Activated naive CD8-positive, alpha-beta T cell treated with anti-CD3 and anti-CD28 coated beads, Interleukin-2, amount 10 ng/mL, durations not matched to agents 7 days and 5 days (primary cell): ENCODE data around the gene HOXC9. TPM values are rescaled to one million over a fixed set of nuclear protein-coding genes. Genes with fewer than 3 reads are reported as not detected.
A peak's percentile ranks its signal among the peaks of the same experiment; 100 is the strongest.

Source experiments
- ATAC-seq: fragments of 150-1000 bp; cut with Tn5 transposase; one replicate; pipeline ENCODE4 v1.10.0; 2021; ENCODE audit warnings: low read depth, moderate library complexity
- POLR2A ChIA-PET: fragments of 350-600 bp; sonication (Branson Sonifier 250); formaldehyde crosslinking; loops from one replicate; lab custom pipeline; 2021; ENCODE audit warnings: antibody characterized with exemption; lab: Charles Lee
- DNase-seq: peaks from one replicate; pipeline ENCODE4 v3.0.0; 2021
- H3K27ac Mint-ChIP-seq: one replicate; pipeline ENCODE4 v1.8.0; 2022; ENCODE audit warnings: mild to moderate bottlenecking, mixed read lengths
- H3K27me3 Mint-ChIP-seq: one replicate; pipeline ENCODE4 v1.8.0; 2022; ENCODE audit warnings: mild to moderate bottlenecking, moderate library complexity, mixed read lengths
- H3K36me3 Mint-ChIP-seq: one replicate; pipeline ENCODE4 v1.8.0; 2021; ENCODE audit warnings: mild to moderate bottlenecking, mixed read lengths
- H3K4me1 Mint-ChIP-seq: one replicate; pipeline ENCODE4 v1.8.0; 2021; ENCODE audit warnings: mixed read lengths
- H3K4me3 Mint-ChIP-seq: one replicate; pipeline ENCODE4 v1.8.0; 2022; ENCODE audit warnings: mild to moderate bottlenecking, moderate library complexity, mixed read lengths
- H3K9me3 Mint-ChIP-seq: one replicate; pipeline ENCODE4 v1.8.0; 2021; ENCODE audit warnings: mixed read lengths
- total RNA-seq, 2 experiments: library from RNA; stranded (reverse); gene quantifications; one replicate each; pipeline ENCODE4 v1.2.3, GENCODE V29; 2021

HOXC9 gene
- total RNA-seq, 2 experiments from 2014 or later: not detected

DNA sequence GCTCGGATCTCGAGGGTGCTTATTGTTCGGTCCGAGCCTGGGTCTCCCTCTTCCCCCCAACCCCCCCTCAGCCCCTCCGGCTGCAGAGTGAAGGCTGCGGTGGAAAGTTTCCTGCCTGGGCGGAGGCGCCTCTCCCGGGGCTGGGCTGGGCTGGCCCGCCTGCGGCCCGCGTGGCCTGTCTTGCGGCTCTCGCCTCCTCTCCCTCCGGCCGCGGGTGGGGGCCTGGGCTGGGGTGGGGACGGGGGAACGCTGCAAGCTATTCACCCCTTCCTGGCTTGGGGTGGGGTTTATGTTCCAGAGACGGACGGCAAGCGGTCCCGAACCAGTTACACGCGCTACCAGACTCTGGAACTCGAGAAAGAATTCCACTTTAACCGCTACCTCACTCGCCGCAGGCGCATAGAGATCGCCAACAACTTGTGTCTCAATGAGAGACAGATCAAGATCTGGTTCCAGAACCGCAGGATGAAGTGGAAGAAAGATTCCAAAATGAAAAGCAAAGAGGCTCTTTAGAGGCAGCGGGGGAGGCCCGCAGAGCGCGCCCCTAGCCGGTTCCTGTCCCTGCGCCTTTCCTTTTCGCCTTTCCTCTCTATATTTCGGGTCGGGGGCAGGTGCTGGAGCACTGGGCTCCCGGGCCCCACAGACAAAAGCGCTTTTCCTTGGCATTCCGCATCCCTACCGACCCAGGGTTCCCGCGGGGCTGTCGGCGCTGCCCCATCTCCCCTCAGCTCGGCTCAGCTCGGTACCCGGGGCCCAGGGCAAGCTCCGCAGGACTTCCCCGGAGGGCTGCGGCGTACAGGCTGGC is 34.2 kb downstream of the HOXC9 start:
- POLR2A ChIA-PET: no interaction called here
- peaks cover 93% of the 10 kb centered on the region for H3K27me3 Mint-ChIP-seq
- ATAC-seq: peak; percentile 44
- no peak for DNase-seq
- no peaks in the 10 kb centered on the region for H3K36me3 Mint-ChIP-seq
- H3K27ac Mint-ChIP-seq: no peak overlapping the region
- H3K4me1 Mint-ChIP-seq: peaks cover 16% of the 10 kb centered on the region
- H3K4me3 Mint-ChIP-seq: peak overlapping the region; percentile 30
- no peaks in the 10 kb centered on the region for H3K9me3 Mint-ChIP-seq

DNA sequence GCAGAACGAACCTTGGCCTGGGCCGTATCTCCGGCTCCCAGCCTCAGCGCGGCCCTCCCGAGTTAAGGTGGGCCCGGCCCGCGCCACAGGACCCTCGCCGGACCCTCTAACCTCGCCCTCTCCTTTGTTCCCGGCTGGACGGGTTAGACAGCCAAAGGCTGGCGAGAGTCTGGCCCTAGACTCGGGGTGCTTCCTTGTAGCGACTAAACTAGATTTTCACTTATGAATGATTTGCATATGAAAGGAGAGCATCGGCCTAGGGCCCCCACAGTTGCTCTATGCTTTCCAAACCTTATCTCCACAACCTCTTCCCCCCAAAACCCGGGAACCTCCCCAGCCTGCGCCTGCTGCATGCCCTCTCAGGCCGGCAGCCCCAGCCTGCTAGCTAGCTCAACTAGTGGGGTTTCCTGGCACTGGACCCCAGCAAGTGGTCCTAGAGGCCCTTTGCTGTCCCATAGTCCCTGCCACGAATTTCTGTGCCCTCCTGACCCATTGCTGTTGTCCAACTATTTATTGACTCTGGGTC is 34.9 kb downstream of the HOXC9 start:
- no peaks in the 10 kb centered on the region for H3K9me3 Mint-ChIP-seq
- no peak for ATAC-seq
- H3K4me3 Mint-ChIP-seq: peak overlapping the region; percentile 10
- H3K27ac Mint-ChIP-seq: no peak overlapping the region
- no peaks in the 10 kb centered on the region for H3K36me3 Mint-ChIP-seq
- H3K4me1 Mint-ChIP-seq: peaks cover 11% of the 10 kb centered on the region
- POLR2A ChIA-PET: no interaction called here
- H3K27me3 Mint-ChIP-seq: peaks cover 94% of the 10 kb centered on the region
- no peak for DNase-seq

DNA sequence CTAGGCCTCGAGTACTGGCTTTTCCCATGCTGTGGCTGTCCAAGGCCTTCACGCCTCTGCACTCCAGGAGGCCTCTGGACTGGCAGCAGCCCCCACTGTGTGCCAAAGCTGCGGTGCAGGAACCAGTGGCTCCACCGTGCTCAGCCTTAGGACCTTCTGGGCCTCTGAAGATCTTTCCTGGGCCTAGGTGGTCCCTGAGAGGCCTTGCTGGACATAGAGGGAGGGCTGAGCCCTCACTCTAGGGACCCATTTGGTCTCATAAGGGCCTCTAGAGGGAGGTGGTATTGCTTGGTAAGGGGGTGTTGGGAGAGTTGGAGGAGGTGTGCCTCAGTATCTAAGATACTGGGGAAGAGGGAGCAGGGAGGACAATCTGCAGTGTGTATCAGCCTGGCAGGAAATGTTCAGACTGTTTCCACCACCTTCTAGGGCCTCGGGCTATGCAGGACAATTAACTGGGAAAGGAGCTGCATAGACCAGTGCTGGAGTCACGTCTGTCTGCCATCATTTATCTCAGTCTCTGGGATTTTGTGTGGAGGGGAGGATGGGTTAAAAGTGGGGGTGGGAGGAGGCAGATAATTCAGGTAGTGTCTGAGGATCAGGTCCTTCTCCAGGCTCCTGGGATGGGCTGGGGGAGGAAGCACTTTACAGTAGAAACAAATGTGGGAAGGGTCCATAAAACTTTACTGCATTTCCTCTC is 35.8 kb downstream of the HOXC9 start:
- Mint-ChIP-seq H3K4me3 (no peak overlapping the region), H3K4me1 (peaks cover 10% of the 10 kb centered on the region), H3K9me3 (no peaks in the 10 kb centered on the region), H3K27ac (no peak overlapping the region), H3K36me3 (no peaks in the 10 kb centered on the region), H3K27me3 (peaks cover 95% of the 10 kb centered on the region)
- no peak for DNase-seq
- POLR2A ChIA-PET: no interaction called here
- ATAC-seq: no peak

- H3K27me3 Mint-ChIP-seq: peaks cover 91% of the 10 kb centered on the region
- POLR2A ChIA-PET: no interaction called here
- no peak overlapping the region for H3K27ac Mint-ChIP-seq
- H3K9me3 Mint-ChIP-seq: no peaks in the 10 kb centered on the region
- no peak overlapping the region for H3K4me3 Mint-ChIP-seq
- peaks cover 10% of the 10 kb centered on the region for H3K4me1 Mint-ChIP-seq
- DNase-seq (no peak), ATAC-seq (no peak)
- no peaks in the 10 kb centered on the region for H3K36me3 Mint-ChIP-seq
Observed at GRCh38 chr12:54036620-54037359, 36.8 kb downstream of the HOXC9 start.

GRCh38 chr12:54037360-54038283 is 37.7 kb downstream of the HOXC9 start:
- peaks cover 91% of the 10 kb centered on the region for H3K27me3 Mint-ChIP-seq
- ATAC-seq: no peak
- no peaks in the 10 kb centered on the region for H3K36me3 Mint-ChIP-seq
- POLR2A ChIA-PET: no interaction called here
- no peak overlapping the region for H3K27ac Mint-ChIP-seq
- no peaks in the 10 kb centered on the region for H3K9me3 Mint-ChIP-seq
- H3K4me3 Mint-ChIP-seq: no peak overlapping the region
- DNase-seq: no peak
- H3K4me1 Mint-ChIP-seq: peaks cover 9% of the 10 kb centered on the region

- Mint-ChIP-seq H3K4me1 (peaks cover 8% of the 10 kb centered on the region), H3K27me3 (peaks cover 91% of the 10 kb centered on the region), H3K9me3 (no peaks in the 10 kb centered on the region), H3K36me3 (no peaks in the 10 kb centered on the region), H3K27ac (no peak overlapping the region), H3K4me3 (no peak overlapping the region)
- ATAC-seq (no peak), DNase-seq (no peak)
- POLR2A ChIA-PET: no interaction called here
Observed at GRCh38 chr12:54038284-54038870, 38.4 kb downstream of the HOXC9 start.

GRCh38 chr12:54038871-54039414 is 39.0 kb downstream of the HOXC9 start:
- Mint-ChIP-seq H3K4me1 (peaks cover 12% of the 10 kb centered on the region), H3K27me3 (peaks cover 94% of the 10 kb centered on the region), H3K9me3 (no peaks in the 10 kb centered on the region), H3K36me3 (no peaks in the 10 kb centered on the region), H3K27ac (no peak overlapping the region), H3K4me3 (no peak overlapping the region)
- DNase-seq (no peak), ATAC-seq (no peak)
- POLR2A ChIA-PET: interaction anchor here (0.6 kb wide), 1 partner anchor 398 kb away, joined by 3 read pairs; no protein-coding TSS in a partner anchor

DNA sequence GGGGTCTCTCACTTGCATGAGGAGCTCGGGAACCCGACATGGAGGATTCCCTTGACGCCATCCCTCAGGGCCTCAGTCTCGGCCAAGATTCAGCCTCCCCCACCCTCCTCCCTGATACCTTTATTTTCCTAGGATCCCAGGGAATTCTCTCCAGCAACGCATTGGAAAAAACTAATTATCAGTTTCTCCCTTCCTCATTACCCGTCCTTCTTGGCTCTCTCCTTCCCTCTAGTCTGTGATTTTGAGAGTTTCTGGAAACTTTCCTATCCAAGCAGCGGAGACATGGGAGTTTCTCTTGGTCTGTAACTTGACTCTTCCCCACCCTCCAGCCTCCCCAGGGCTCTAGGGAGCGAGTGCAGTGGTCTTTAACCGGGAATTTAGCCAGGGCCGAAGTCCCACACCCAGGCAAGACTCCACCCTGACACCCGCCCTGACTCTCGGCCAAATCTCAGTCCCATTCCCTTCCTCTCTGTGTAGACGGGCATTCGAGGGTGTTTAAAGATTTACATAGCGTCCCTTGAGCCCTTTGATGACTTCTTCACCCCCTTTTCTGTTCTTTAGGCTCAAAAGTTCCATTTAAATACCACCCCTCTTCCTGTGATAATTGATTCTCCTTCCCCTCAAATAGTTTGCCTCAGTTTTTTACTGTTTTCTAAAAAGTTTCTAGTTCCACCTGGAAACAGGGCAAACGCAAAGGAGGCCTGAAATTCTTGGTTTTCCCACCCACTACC is 39.6 kb downstream of the HOXC9 start:
- peaks cover 14% of the 10 kb centered on the region for H3K4me1 Mint-ChIP-seq
- H3K27ac Mint-ChIP-seq: no peak overlapping the region
- POLR2A ChIA-PET: interaction anchor here (0.6 kb wide), 1 partner anchor 397 kb away, joined by 3 read pairs; no protein-coding TSS in a partner anchor
- peaks cover 95% of the 10 kb centered on the region for H3K27me3 Mint-ChIP-seq
- no peaks in the 10 kb centered on the region for H3K9me3 Mint-ChIP-seq
- ATAC-seq (no peak), DNase-seq (no peak)
- no peaks in the 10 kb centered on the region for H3K36me3 Mint-ChIP-seq
- no peak overlapping the region for H3K4me3 Mint-ChIP-seq

DNA sequence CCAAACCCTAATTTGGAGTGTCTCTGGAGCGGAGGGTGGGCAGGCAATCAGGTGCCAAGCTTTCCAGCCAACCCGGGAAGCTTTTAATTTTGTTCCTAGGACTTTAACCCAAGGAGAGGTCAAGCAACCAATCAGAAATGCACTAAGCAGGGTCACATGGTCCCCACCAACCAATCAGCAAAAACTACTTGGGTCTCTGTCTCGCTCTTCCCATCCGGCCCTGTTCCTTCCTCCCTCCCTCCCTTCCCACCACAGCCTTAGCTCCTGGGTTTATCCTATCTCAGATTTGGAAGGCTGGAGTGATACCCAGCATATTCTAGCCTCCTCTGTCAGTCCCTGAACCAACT is 40.2 kb downstream of the HOXC9 start:
- no peak overlapping the region for H3K4me3 Mint-ChIP-seq

GRCh38 chr12:54040648-54041047 is 40.7 kb downstream of the HOXC9 start:
- H3K27me3 Mint-ChIP-seq: peaks cover 95% of the 10 kb centered on the region
- POLR2A ChIA-PET: no interaction called here
- peaks cover 13% of the 10 kb centered on the region for H3K4me1 Mint-ChIP-seq
- ATAC-seq (no peak), DNase-seq (no peak)
- no peaks in the 10 kb centered on the region for H3K36me3 Mint-ChIP-seq
- no peak overlapping the region for H3K4me3 Mint-ChIP-seq
- H3K9me3 Mint-ChIP-seq: no peaks in the 10 kb centered on the region
- no peak overlapping the region for H3K27ac Mint-ChIP-seq

More for the DNA sequence above, 40.2 kb downstream of the HOXC9 start:
- ATAC-seq (no peak), DNase-seq (no peak)
- Mint-ChIP-seq H3K4me1 (peaks cover 13% of the 10 kb centered on the region), H3K9me3 (no peaks in the 10 kb centered on the region), H3K36me3 (no peaks in the 10 kb centered on the region), H3K27ac (no peak overlapping the region), H3K27me3 (peaks cover 95% of the 10 kb centered on the region)
- POLR2A ChIA-PET: no interaction called here

DNA sequence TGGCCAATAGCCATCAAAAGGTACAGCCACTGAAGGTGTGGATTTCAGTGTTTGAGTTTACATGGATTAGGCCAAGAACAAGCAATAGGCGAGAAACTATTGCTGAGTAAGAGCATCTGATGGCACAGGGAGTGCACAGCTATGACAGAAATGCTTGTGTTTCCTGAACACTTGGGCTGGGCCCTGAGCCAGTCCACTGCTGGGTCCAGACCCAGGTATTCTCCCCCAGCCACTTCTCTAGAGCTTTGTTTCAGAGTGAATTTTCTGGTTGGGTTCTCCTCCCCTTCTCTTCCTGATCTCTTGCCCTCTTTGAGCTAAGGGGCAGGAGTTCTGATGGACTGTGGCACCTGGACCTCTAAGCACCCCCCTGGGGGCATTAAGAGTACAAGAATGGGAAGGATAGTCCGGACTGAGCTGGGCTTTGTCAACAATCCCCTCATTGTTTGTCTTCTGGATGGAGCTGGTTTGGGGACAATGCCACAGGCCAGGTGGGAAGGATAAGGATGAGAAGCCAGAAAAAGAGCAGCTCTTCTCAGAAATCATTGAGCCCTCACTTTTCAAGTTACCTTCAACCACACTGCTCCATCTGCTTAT is 41.2 kb downstream of the HOXC9 start:
- Mint-ChIP-seq H3K4me1 (peaks cover 13% of the 10 kb centered on the region), H3K27me3 (peaks cover 95% of the 10 kb centered on the region), H3K27ac (no peak overlapping the region), H3K4me3 (no peak overlapping the region), H3K36me3 (no peaks in the 10 kb centered on the region), H3K9me3 (no peaks in the 10 kb centered on the region)
- POLR2A ChIA-PET: no interaction called here
- DNase-seq (no peak), ATAC-seq (no peak)
